ENCODE measurements around the gene HERPUD2. TPM values are rescaled to one million over a fixed set of nuclear protein-coding genes. Genes with fewer than 3 reads are reported as not detected.

HERPUD2 gene
- polyA plus RNA-seq, 1 experiment: 53.0 TPM

DNA sequence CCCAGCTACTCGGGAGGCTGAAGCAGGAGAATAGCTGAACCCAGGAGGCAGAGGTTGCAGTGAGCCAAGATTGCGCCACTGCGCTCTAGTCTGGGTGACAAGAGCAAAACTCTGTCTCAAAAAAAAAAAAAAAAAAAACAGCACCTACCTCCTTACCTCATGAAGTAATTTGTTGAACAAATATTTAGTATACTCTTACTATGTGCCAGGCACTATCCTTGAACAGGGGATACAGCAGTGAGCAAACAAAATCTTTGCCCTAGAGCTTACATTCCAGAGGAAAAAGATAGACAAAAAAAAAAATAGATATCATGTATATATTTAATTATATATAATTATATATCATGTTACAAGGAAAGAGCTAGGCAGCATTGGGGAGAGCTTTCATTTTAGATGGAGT lies 36.4 kb upstream of the HERPUD2 start:
- no peak for DNase-seq (ENCODE audit: low read depth)
- ChIA-PET CTCF (no interaction called here), POLR2A (no interaction called here)
- TF ChIP-seq, protein P1, sequence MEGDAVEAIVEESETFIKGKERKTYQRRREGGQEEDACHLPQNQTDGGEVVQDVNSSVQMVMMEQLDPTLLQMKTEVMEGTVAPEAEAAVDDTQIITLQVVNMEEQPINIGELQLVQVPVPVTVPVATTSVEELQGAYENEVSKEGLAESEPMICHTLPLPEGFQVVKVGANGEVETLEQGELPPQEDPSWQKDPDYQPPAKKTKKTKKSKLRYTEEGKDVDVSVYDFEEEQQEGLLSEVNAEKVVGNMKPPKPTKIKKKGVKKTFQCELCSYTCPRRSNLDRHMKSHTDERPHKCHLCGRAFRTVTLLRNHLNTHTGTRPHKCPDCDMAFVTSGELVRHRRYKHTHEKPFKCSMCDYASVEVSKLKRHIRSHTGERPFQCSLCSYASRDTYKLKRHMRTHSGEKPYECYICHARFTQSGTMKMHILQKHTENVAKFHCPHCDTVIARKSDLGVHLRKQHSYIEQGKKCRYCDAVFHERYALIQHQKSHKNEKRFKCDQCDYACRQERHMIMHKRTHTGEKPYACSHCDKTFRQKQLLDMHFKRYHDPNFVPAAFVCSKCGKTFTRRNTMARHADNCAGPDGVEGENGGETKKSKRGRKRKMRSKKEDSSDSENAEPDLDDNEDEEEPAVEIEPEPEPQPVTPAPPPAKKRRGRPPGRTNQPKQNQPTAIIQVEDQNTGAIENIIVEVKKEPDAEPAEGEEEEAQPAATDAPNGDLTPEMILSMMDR (IDR thresholded peaks at IDR 0.05; ENCODE audit: insufficient read depth, low read depth, low read length): no peak
- peaks cover 2% of the 10 kb centered on the region for H3K27me3 ChIP-seq (ENCODE audit: control insufficient read depth, insufficient read depth, low read length)
- no peak overlapping the region for H3K4me3 ChIP-seq (ENCODE audit: low read depth, low read length)
- no peaks in the 10 kb centered on the region for H3K36me3 ChIP-seq (ENCODE audit: control insufficient read depth, insufficient read depth, low read length)

DNA sequence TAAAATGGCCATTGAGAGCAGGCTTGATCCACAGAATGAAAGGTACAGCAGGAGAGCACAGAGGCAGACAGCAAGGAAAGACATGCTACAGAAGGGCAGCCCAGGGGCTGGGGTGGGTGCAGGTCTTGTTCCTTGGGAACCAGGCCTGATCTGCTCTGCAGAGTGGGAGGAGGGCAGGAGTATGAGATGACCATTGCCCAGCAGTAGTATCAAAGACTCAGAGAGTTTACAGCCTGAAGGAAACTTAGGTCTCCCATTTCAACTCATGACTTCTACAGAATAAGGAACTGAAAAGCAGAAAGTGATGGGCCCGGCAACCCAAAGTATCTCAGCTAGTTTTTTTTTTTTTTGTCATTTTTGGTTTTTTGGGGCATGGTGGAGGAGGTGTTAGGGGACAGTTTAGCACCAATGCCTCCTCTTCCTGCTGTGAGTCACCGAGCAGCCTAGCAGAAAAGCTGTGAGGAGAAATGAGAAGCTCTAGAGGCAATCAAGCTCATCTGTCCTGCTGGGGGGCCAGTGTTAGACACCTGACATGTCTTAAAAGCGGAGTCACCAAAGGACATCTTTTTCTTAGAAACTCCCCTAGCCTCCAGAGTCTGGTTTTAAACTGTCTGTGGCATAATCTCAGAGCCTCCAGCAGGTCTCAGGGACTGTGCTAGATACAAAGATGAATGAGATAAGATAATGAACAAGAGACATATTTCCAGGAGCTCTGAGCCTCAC lies 34.3 kb upstream of the HERPUD2 start:
- TF ChIP-seq, protein P1 (IDR thresholded peaks at IDR 0.05; ENCODE audit: insufficient read depth, low read depth, low read length): no peak
- Histone ChIP-seq H3K4me3 (ENCODE audit: low read depth, low read length) (no peak overlapping the region), H3K27me3 (ENCODE audit: control insufficient read depth, insufficient read depth, low read length) (peaks cover 2% of the 10 kb centered on the region), H3K36me3 (ENCODE audit: control insufficient read depth, insufficient read depth, low read length) (no peaks in the 10 kb centered on the region)
- DNase-seq (ENCODE audit: low read depth): no peak
- POLR2A ChIA-PET: no interaction called here
- CTCF ChIA-PET: no interaction called here

GRCh38 chr7:35728412-35729060 lies 33.6 kb upstream of the HERPUD2 start:
- Histone ChIP-seq H3K4me3 (ENCODE audit: low read depth, low read length) (no peak overlapping the region), H3K36me3 (ENCODE audit: control insufficient read depth, insufficient read depth, low read length) (no peaks in the 10 kb centered on the region), H3K27me3 (ENCODE audit: control insufficient read depth, insufficient read depth, low read length) (peaks cover 2% of the 10 kb centered on the region; the same call in 1 of the 2 replicates)
- CTCF ChIA-PET: no interaction called here
- POLR2A ChIA-PET: no interaction called here
- DNase-seq (ENCODE audit: low read depth): no peak
- TF ChIP-seq, protein P1 (IDR thresholded peaks at IDR 0.05; ENCODE audit: insufficient read depth, low read depth, low read length): no peak

GRCh38 chr7:35727571-35727970 lies 32.6 kb upstream of the HERPUD2 start:
- ChIA-PET POLR2A (no interaction called here), CTCF (no interaction called here)
- no peak overlapping the region for H3K4me3 ChIP-seq (ENCODE audit: low read depth, low read length)
- DNase-seq (ENCODE audit: low read depth): no peak
- TF ChIP-seq, protein P1 (IDR thresholded peaks at IDR 0.05; ENCODE audit: insufficient read depth, low read depth, low read length): no peak
- H3K27me3 ChIP-seq (ENCODE audit: control insufficient read depth, insufficient read depth, low read length): peaks cover 2% of the 10 kb centered on the region; the same call in 1 of the 2 replicates
- H3K36me3 ChIP-seq (ENCODE audit: control insufficient read depth, insufficient read depth, low read length): no peaks in the 10 kb centered on the region

- CTCF ChIA-PET: interaction anchor here (1.5 to 2.1 kb wide), 3 partner anchors 8 to 180 kb away, joined by 3 to 7 read pairs (median 5); no protein-coding TSS in a partner anchor
Observed at GRCh38 chr7:35726654-35727053, 31.7 kb upstream of the HERPUD2 start.

More at GRCh38 chr7:35726654-35727053, 31.7 kb upstream of the HERPUD2 start:
- Histone ChIP-seq H3K27me3 (ENCODE audit: control insufficient read depth, insufficient read depth, low read length) (no peaks in the 10 kb centered on the region), H3K36me3 (ENCODE audit: control insufficient read depth, insufficient read depth, low read length) (no peaks in the 10 kb centered on the region), H3K4me3 (ENCODE audit: low read depth, low read length) (no peak overlapping the region)
- POLR2A ChIA-PET: no interaction called here
- TF ChIP-seq, protein P1 (IDR thresholded peaks at IDR 0.05; ENCODE audit: insufficient read depth, low read depth, low read length): no peak
- DNase-seq (ENCODE audit: low read depth): no peak
